Esophagus squamous epithelium (tissue), 5 donors: ENCODE results near the gene PTPRD. TPM values are rescaled to one million over a fixed set of nuclear protein-coding genes. Genes with fewer than 3 reads are reported as not detected.

Experiments used
- DNase-seq: peaks from one replicate; lab custom pipeline; 2025; lab: John Stamatoyannopoulos, UW
- H3K27ac ChIP-seq, 4 donors: fragments of 200-600 bp; sonication (generic); one replicate each; pipeline ENCODE4 v1.5.1; 2016 to 2019; ENCODE audit warnings: mild to moderate bottlenecking in 1 of 4
- H3K27me3 ChIP-seq, 4 donors: fragments of 200-600 bp; sonication (generic); 1 replicate in 3 of 4; 2 replicates in 1 of 4; pipeline versions ENCODE4 v1.5.1 to v1.6.0; 2017 to 2021; ENCODE audit warnings: antibody characterized with exemption in 1 of 4
- H3K36me3 ChIP-seq, 3 donors: fragments of 200-600 bp; sonication (generic); one replicate each; pipeline ENCODE4 v1.5.1; 2016 to 2019
- H3K4me1 ChIP-seq, 3 donors: fragments of 200-600 bp; sonication (generic); one replicate each; pipeline ENCODE4 v1.5.1; 2017 to 2019
- H3K4me3 ChIP-seq, 4 donors: fragments of 200-600 bp; sonication (generic); 1 replicate in 3 of 4; 2 replicates in 1 of 4; pipeline ENCODE4 v1.5.1; 2016 to 2019; ENCODE audit warnings: mild to moderate bottlenecking in 2 of 4, moderate library complexity in 1 of 4
- H3K9me3 ChIP-seq, 3 donors: fragments of 200-600 bp; sonication (generic); one replicate each; pipeline ENCODE4 v1.5.1; 2016 to 2019
- POLR2A ChIP-seq, 4 donors: fragments of 450-650 bp; IDR thresholded peaks; one replicate each; pipeline ENCODE4 v1.6.1; 2017; ENCODE audit warnings: antibody characterized with exemption in 4 of 4, mild to moderate bottlenecking in 4 of 4, moderate library complexity in 3 of 4
- WGBS, 2 donors: methylation state at CpG; one replicate each; pipeline ENCODE4 v1.1.5; 2018; 5-methylcytosine and 5-hydroxymethylcytosine counted together
- intact Hi-C: fragments of 100-400 bp; cut with DNase I; formaldehyde crosslinking; loops from one replicate; pipeline ENCODE4 v1.15.0; 2022
- total RNA-seq, 4 donors: library from RNA; depleted of rRNA; stranded (reverse); fragments of >200 nt; gene quantifications; one replicate each; pipeline ENCODE4 v1.1.0, GENCODE V29; 2016
- TF ChIP-seq, protein P1 (sequence below), 6 experiments: fragments of 450-650 bp in 4 of 6; fragments of 200-600 bp in 2 of 6; sonication (generic) in 2 of 6; IDR thresholded peaks; one replicate each; pipeline ENCODE4 v1.5.1; 2016 to 2019; ENCODE audit warnings: antibody characterized with exemption in 6 of 6, mild to moderate bottlenecking in 4 of 6, moderate library complexity in 4 of 6
- donor health status: DM: yes; HTN: yes; CAD: no.

PTPRD gene
- total RNA-seq, 4 donors from 2014 or later, result 0.23 to 16.3 (median 6.6) TPM

DNA sequence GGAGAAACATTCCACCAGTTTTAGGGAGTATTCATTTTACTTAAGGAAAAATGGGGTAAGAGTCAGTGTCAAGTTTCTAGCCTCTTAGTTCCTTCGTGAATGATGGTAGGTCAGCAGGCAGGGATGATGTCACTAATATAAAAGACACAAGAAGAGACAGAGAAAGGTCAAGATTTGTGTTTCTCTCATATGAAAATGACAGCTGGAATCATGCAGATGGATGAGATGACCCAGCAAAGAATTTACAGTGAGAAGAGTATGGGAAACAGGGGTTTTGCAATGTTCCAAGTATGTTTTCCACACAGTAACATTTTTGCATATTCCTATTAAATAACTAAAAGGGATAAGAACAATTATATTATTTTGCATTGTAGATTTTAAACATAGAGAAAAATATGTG is 2063.6 kb downstream of the PTPRD start:
- 50 to 71% methylated on average over 1 of the region's 1 CpG for WGBS, 2 donors
- no peak for DNase-seq
- no peak overlapping the region for H3K27ac ChIP-seq
- H3K27me3 ChIP-seq, result no peaks in the 10 kb centered on the region
- no peaks in the 10 kb centered on the region for H3K9me3 ChIP-seq
- H3K4me3 ChIP-seq, result no peak overlapping the region
- intact Hi-C loops, result no loop called here
- no peaks in the 10 kb centered on the region for H3K36me3 ChIP-seq
- H3K4me1 ChIP-seq, result no peaks in the 10 kb centered on the region
- TF ChIP-seq, protein P1, sequence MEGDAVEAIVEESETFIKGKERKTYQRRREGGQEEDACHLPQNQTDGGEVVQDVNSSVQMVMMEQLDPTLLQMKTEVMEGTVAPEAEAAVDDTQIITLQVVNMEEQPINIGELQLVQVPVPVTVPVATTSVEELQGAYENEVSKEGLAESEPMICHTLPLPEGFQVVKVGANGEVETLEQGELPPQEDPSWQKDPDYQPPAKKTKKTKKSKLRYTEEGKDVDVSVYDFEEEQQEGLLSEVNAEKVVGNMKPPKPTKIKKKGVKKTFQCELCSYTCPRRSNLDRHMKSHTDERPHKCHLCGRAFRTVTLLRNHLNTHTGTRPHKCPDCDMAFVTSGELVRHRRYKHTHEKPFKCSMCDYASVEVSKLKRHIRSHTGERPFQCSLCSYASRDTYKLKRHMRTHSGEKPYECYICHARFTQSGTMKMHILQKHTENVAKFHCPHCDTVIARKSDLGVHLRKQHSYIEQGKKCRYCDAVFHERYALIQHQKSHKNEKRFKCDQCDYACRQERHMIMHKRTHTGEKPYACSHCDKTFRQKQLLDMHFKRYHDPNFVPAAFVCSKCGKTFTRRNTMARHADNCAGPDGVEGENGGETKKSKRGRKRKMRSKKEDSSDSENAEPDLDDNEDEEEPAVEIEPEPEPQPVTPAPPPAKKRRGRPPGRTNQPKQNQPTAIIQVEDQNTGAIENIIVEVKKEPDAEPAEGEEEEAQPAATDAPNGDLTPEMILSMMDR (IDR thresholded peaks at IDR 0.05), result no peak
- no peak for TF ChIP-seq POLR2A (IDR thresholded peaks at IDR 0.05)

DNA sequence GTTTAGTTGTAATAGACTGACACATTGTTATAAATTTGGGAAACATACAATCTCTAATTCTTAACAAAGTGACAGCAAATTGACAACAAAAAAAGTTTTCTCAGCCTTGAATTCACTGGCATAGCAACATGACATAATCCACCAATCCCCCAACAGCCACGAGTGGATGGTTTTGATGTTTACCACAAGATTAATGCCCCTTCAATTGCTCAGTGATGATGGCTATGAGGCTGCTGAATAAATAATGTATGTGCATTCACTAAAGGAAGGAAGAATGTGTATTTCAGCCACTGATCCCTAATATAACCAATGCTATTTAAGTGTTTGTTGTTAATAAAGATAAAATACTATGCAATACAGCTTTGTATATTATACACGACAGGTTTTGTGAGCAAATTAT is 2069.6 kb downstream of the PTPRD start:
- no peaks in the 10 kb centered on the region for H3K9me3 ChIP-seq
- no peaks in the 10 kb centered on the region for H3K4me1 ChIP-seq
- intact Hi-C loops, result no loop called here
- DNase-seq, result no peak
- H3K27me3 ChIP-seq, result no peaks in the 10 kb centered on the region
- no peak overlapping the region for H3K27ac ChIP-seq
- TF ChIP-seq, protein P1 (IDR thresholded peaks at IDR 0.05), result no peak
- TF ChIP-seq POLR2A (IDR thresholded peaks at IDR 0.05), result no peak
- WGBS, 2 donors, result 50 to 51% methylated on average over 2 of the region's 2 CpGs
- no peak overlapping the region for H3K4me3 ChIP-seq
- H3K36me3 ChIP-seq, result no peaks in the 10 kb centered on the region

DNA sequence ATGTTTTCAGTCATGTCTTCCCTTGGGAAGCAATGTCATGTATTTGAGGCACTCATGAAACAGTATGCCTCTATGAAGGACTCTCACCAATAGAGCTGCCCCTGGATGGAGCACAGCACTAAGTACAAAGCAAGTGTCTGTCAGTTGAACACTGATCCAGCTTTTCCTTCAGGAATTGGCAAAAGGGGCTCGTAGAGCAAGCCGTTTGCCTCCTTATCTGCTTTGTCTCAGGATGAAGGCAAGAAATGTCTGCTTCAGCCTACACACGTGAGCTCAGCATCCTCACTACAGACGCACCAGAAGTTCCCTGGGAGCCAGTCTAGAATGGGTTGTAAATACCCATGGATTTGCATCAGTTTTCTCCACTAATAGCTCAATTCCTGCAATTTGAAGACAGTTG is 2070.3 kb downstream of the PTPRD start:
- no peaks in the 10 kb centered on the region for H3K9me3 ChIP-seq
- no peak overlapping the region for H3K27ac ChIP-seq
- intact Hi-C loops, result no loop called here
- no peaks in the 10 kb centered on the region for H3K36me3 ChIP-seq
- TF ChIP-seq POLR2A (IDR thresholded peaks at IDR 0.05), result no peak
- TF ChIP-seq, protein P1 (IDR thresholded peaks at IDR 0.05), result no peak
- H3K4me1 ChIP-seq, result no peaks in the 10 kb centered on the region
- no peak overlapping the region for H3K4me3 ChIP-seq
- 72 to 83% methylated on average over 4 of the region's 4 CpGs for WGBS, 2 donors
- no peaks in the 10 kb centered on the region for H3K27me3 ChIP-seq
- no peak for DNase-seq

DNA sequence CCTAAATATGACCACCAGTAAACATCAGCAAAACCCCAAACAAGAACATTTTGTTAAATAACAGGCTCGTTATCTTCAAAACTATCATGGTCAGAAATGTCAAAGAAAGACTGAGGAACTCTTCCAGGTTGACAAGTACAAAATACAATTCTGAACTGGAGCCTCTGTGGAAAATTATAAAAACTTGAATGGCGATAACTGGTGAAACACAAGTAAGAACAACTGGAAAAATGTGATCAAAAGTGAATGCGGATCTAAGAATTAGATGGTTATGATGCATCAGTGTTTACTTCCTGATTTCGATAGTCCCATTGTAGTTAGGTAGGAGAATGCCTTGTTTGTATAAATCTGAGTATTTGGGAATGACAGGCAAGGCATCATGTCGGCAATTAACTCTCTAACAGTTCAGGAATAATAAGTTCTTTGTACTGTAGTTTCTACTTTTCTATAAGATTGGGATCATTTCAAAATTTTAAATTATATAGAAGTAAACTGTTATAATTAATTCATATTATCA is 2073.1 kb downstream of the PTPRD start:
- no peaks in the 10 kb centered on the region for H3K36me3 ChIP-seq
- H3K27ac ChIP-seq, result no peak overlapping the region
- no peaks in the 10 kb centered on the region for H3K4me1 ChIP-seq
- no peak overlapping the region for H3K4me3 ChIP-seq
- no peak for DNase-seq
- no peaks in the 10 kb centered on the region for H3K9me3 ChIP-seq
- intact Hi-C loops, result no loop called here
- H3K27me3 ChIP-seq, result no peaks in the 10 kb centered on the region
- no peak for TF ChIP-seq POLR2A (IDR thresholded peaks at IDR 0.05)
- TF ChIP-seq, protein P1 (IDR thresholded peaks at IDR 0.05), result no peak
- WGBS, 2 donors, result 85 to 88% methylated on average over 5 of the region's 5 CpGs

DNA sequence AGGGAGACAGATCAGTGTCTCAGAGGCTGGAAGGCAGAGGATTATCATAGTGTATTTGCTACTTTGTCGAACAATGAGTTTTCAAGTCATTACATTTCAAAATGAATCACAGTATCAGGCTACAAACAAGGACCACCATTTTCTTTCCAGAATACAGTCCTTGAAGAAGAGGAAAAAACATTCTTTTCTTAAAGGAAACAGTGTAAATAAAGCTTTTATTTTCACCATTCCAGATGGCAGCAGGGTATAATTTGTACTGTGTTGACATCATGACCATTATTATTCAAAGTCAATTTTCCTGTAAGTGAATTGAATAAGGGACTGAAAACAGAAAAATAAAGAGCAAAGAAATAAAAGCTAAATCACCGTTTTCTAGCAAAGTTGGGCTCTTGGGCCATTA is 2076.0 kb downstream of the PTPRD start:
- TF ChIP-seq, protein P1 (IDR thresholded peaks at IDR 0.05), result no peak
- no peak for TF ChIP-seq POLR2A (IDR thresholded peaks at IDR 0.05)
- Histone ChIP-seq H3K9me3 (no peaks in the 10 kb centered on the region), H3K4me1 (no peaks in the 10 kb centered on the region), H3K4me3 (no peak overlapping the region), H3K27me3 (no peaks in the 10 kb centered on the region), H3K36me3 (no peaks in the 10 kb centered on the region), H3K27ac (no peak overlapping the region)
- no peak for DNase-seq
- WGBS, 2 donors, result 78 to 88% methylated on average over 2 of the region's 2 CpGs
- intact Hi-C loops, result no loop called here
